CD4-positive, alpha-beta T cell treated with Interleukin-1 beta for 1 hour (primary cell): ENCODE measurements around the gene ARID3B.

ENCODE experiments used
- DNase-seq, 2 donors: peaks; one replicate each; pipeline ENCODE4 v3.0.0-alpha.2; 2020 to 2022

The ARID3B gene

DNA sequence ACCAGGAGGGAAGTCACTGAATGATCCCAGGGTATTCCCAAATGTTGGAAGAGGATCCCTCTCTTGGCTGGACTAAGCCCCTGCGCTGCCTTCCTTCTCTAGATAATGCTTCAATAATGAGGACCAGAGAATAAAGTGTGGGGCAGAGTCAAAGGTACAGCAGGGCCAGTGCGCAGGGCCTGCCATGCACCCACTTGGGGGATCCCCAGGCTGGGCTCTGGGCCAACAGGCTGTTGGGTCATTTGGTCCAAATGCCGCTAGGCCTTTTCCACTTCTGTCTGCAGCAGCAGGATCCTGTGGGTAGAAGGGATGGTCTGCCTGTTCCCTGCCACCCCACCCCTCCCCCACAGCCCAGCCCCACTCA is 68.9 kb downstream of the ARID3B start:
- no peak for DNase-seq

DNA sequence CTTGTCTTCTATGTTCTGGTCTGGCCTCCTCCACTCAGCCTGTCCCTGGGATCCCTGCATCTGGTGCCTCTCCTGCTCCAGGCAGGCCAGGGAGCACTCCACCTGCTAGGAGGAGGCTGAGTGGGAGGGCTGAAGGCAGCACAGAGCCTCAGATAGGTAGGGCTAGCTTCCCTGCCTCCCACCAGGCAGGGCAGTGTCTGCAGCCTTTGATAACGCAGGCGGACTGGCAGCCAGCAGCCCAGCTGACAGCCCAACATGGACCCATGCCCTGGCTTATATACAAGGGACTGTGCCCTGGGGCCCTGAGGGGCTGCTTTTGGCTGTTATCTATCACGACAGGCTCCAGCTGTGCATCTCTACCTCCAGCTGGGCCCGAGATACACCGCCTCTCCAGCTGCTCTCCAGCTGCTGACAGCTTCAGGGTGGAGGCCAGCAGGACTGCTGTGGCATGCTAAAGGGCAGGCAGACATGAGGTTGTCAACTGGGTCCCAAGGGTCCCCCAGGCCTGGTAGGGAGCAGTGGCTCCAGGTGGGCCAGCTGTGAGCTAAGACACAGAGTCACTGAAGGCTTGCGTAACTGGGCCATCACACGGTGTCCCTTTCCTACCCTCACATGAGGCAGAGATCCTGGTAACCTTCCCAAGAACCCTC is 69.4 kb downstream of the ARID3B start:
- no peak for DNase-seq

DNA sequence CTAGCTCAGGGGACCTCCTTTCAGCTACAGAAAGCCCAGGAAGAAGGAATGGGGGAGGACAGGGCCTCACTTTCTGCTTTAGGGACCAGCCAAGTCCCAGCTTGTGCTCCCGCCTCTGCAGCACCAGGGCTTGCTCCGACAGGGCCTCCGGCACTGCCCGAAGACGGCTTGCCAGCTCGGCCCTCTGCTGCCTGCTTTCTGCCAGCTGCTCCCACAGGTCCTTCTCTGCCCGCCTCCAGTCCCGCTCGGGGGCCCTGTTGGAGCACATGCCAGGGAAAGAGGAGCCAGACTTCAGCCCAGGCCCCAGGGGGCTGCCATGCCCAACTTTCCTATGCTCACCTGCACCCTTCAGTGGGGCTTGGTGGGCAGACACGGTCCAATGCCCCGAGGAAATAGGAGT is 70.3 kb downstream of the ARID3B start:
- no peak for DNase-seq

DNA sequence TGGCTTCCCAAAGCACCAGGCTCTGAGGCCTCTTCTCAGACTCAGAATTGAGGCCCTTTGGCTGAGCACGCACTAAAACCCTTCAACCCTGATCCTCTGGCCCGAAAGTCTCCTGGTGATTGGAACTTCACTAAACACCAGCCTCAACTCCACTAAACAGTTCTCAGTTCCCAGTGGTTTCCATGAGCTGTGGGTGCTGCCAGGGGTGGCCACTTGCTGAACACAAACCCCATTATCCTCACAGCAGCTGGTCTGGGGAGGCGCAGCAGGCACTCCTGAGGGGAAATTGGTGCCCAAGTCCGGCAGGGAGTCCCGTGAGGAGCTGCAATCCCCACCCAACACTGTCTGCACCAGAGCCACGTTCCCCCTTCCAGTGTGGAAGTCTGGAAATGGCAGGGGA is 70.8 kb downstream of the ARID3B start:
- DNase-seq = no peak

DNA sequence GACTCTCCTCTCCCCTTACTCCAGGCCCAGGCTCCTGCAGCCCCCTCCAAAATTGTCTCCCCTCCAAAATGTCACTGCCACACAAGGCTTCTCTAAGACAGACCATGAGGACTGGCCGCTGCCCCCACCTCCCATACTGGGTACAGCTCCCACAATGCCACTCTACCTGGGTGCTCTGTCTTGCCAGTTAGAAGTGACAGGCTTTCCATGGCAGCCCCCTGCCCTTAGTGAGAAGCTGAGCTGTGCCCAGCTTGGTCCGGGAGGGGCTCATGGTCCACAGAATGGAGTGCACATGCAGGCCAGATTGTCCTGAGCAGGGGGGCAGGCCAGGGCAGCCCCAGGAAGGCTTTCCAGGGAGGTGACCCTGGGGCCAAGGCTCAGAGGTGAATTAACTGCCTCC is 71.7 kb downstream of the ARID3B start:
- no peak for DNase-seq

DNA sequence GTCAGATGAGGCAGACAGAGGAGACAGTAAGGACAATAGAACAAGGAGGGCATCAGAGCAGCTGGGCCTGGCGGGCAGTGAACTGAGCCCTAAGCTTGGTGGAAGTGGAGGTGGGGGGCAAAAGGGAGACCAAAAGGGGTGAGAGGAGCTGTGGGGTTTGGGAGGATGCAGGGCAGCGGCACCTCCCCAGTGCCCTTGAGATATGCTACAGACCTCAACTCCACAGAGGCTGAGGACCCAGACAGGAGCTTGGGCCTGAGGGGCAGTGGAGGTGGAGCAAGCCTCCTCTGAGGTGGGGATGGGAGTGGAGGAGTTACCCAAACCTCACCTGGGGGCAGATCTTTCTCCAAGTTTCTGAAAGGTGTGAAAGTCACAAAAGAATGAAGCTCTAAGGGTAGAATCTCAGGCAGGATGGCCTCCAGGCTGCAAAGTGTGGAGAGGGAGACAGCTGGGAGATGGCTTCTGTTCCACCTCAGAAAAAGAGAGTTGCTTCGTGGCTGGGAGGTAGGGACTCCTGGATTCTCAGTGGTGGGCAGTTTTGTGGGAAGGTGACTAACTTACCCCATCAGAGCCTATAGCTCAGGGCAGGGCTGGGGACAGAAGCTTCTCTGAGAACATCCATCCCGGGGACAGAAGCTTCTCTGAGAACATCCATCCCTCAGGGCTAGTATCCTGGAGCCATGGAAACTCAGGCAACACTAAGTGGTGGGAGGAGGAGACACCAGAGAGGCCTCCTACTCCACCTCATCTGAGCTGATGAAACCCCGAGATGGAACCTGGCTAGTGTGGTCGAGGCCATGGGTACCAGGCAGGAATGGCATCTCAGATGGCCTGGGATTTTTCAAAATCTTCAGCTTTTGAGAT is 72.3 kb downstream of the ARID3B start:
- no peak for DNase-seq

DNA sequence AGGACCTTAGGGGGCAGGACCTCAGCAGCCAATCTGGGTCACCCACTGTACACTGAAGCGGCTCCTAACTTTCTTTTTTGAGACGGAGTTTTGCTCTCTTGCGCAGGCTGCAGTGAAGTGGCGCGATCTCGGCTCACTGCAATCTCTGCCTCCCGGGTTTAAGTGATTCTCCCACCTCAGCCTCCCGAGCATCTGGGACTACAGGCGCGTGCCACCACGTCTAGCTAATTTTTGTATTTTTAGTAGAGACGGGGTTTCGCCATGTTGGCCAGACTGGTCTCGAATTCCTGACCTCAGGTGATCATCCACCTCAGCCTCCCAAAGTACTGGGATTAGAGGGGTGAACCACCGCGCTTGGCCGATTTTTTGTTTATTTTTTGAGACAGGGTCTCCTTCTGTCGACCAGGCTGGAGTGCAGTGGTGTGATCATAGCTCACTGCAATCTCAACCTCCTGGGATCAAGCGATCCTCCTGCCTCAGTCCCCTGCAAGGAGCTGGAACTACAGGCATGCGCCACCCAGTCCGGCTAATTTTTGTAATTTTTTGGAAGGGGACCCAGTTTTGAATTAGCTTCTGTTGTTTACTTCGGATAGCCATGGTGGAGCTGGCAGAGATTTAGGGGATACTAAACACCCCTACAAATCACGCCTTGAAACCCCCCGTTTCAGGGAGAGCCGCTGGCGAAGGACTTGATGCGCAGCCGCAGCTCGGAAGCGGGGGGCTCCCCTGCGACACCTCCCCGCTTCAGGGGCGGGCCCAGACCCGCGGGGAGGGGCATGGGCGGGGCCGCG is 73.1 kb downstream of the ARID3B start:
- no peak for DNase-seq

DNA sequence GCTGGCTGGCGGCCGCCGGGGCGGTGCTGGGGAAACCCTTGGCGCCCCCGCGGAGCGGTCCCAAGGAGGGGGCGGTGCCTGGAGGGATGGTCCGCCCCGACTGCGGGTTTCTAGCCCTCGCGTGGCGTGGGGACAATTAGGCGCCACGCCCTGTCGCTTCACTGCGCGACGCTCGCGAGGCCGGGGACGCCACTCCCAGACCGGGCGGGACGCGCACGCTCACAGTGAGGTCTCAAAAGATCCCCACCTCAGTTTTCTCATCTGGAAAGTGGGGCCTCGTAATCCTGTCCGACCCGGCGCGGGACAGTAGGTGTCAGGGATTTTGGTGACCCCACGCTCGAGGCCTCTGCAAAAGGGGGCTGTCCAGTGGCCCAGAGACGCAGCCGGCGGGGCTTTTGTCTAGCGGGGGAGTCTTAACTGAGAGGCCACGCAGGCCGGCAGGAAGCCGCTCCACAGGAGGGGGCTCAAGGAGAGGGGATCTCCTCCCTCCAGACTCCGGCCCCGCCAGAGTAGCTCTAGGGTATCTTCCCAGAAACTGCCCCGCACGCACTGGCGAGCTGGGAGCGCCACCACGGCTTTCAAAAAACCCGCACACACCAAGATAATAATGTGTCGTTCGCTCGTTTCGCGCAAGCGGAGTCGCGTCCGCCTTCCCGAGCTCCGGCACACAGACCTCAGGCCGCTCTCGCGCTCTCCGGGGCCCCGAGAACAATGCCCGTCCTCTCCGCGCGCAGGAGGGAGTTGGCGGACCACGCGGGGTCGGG is 73.9 kb downstream of the ARID3B start:
- peak; percentile 95 to 96 for DNase-seq

DNA sequence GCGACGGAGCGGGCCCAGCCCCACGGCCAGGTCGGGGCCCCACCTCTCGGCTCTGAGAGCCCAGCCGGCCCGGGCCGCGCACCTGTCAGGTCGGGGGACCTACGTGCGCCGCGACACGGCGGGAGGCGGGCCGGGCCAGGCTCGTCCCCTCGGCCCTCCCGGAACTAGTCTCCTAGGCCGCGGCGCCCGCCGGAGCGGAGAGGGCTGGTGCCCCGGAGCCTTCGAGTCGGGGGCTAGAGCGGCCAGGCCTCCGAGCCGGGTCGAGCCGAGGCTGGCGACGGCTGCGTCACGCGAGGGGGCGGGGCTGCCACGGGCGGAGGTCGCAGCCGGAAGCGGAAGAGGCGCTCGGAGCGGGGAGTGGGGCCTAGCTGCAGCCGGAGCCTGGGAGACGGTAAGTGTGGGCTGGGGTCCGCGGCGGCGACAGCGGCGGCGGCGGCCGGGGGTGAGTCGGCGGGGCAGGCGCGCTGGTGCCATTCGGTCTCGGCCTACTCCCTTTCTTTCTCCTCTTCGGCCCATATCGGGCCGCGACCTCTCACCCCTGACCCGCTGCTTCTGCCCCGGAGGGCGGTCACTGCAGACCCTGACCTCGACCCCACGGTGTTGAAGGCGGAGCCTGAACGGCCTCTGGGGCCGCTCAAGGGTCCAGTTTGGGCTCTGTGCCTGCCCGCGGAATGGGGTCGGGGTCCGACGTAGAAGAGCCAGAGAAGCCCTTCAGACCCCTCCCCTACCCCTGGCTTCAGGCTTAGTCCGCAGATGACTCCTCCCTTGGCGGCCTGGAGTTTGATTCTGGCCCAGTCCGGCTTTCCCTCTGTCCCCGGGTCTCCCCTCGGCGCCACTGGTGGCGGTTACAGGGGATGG is 74.7 kb downstream of the ARID3B start, which contains the start of gene CLK3:
CLK3 (plus strand) TSS at position 329 of the 858 bp plus-strand sequence. CDS start 3,361 bp downstream, outside the sequence.
- peak; percentile 96 to 97 for DNase-seq

DNA sequence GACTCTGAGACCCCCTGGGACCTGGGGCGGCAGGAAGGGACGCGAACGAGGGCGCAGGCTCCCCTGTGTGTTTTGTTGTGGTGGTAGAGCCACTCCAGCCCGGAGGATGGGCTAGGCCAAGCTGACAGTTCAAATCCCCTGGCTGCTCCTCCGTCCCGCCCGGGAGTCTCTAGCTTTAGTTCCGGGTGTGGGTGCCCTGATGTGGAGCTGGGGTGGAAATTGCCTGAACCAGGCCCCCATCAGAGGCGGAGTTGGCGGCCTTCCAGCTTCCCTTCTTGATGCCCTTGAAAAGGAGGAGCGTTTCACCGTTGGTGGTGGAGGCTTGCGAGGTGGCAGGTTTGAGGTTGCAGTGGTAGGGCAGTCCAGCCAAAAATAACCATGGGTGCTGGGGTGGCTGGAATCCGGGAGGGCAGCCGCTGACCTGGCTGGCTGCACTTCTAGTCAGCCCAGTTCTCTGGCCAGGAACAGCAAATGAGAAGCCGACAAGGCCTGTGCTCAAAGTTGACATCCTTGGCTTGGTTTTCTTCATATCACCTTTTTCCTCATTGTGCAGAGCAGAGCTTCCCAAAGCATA is 75.4 kb downstream of the ARID3B start:
- DNase-seq = peak; percentile 71 to 73

DNA sequence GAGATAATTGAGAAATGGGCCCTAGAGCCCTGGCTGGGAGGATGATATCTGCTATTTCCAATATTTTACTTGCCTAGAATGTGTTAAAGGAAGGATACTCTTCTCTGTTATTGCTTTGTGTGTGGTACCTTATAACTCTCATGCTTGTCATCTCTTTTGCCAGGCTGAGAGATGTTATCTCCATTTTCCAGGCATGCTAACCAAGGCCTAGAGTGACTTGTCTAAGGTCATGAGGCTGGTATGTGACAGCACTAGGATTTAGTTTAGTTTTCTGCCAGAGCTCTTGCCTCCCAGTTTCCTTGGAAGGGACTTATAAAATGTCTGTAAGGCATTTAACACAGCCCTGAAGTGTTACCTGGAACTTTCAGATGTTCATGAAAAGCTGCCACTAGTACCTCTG is 76.0 kb downstream of the ARID3B start:
- DNase-seq = no peak

DNA sequence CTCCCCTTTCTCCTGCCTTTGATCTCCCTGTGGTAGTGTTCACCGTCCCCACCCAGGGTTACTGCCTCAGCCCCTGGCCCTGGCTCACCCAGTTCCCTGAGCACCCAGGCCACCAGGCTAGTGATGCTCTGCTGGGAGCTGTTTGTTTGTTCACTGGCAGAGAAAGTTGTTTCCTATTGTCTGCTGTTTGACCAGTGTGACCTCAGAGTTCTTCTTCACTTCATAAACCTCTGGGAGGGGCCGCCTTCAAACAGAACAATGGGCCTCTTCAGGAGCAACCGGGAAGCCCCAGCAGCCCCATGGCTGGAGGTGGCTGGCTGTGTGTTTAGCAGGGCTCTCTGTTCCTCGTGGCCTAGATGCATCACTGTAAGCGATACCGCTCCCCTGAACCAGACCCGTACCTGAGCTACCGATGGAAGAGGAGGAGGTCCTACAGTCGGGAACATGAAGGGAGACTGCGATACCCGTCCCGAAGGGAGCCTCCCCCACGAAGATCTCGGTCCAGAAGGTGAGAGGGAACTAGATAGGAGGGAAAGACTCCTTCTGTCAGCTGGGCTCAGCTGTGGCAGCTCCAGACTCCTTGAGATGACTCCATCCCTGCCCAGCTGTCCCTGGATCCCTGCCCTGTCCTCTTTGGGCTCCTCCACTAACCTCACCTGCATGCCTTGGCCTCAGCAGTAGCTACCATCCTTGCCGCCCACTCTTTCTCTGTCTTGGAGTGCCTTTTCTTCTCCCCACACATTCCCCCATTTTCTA is 78.0 kb downstream of the ARID3B start:
- DNase-seq = no peak

DNA sequence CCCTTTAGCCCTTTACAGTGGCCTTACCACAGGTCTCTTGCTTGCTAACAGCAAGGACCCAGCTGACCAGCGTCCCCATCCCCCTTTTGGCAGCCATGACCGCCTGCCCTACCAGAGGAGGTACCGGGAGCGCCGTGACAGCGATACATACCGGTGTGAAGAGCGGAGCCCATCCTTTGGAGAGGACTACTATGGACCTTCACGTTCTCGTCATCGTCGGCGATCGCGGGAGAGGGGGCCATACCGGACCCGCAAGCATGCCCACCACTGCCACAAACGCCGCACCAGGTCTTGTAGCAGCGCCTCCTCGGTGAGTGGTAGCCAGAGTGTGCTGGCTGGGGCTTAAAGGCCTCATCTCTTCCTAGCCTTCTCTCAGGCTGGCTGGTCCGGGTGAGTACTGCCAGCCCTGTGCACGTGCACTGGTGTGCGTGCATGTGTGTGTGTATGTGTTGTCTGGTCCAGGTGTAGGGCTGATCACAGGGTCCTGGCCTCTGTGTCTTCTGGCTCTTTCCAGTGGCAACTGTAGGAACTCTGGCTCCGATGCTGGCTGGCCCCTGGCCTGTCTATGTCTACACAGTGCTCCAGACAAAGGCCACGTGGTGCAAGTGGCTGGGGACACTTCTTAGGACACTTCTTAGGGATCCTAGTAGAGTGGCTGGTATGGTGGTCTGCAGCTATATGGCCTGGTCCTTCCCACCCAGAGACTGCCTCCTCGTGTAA is 79.1 kb downstream of the ARID3B start:
- no peak for DNase-seq

DNA sequence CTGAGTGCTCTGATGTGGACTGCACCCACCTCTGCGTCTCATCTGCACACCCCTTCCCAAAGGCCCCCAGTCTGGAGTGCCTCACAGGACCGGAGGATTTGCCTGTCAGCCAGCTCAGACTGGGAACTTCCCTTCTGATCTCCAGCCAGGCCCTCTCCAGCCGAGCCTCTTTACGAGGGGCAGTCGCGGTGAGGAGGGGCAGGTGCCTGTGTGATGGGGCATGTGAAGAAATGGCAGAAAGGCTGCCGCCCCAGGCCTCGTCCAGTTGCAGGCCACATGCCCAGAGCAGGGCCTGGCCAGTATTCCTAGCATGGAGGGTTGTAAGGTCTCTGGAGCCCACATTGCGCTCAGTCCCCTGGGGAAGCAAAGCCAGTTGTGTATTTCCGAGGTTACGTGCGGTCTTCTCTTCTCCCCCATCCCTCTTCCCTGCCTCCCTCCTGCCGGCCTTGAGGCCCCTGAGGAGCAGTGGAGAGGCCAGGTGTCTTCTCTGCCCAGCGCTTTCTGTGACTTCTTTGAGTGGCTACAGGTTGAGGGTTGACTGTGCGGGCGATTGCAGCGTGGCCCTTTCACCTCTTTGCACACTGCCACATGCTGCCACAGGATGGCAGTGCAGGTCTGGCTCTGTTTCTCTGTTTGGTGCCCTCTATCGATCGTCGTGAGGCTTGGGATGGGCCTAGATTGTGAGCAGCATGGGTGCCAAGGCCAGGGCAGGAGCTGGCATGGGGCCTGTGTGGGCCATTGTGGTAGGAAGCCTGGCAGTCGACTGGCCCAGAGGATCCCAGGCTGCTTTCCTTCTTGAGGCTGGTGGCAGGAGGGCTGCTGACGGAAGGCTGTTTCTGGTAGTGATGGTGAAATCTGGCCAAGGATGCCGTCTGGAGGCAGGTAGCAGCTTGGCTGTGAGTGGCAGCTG is 79.9 kb downstream of the ARID3B start:
- peak; percentile 78 to 83 for DNase-seq

DNA sequence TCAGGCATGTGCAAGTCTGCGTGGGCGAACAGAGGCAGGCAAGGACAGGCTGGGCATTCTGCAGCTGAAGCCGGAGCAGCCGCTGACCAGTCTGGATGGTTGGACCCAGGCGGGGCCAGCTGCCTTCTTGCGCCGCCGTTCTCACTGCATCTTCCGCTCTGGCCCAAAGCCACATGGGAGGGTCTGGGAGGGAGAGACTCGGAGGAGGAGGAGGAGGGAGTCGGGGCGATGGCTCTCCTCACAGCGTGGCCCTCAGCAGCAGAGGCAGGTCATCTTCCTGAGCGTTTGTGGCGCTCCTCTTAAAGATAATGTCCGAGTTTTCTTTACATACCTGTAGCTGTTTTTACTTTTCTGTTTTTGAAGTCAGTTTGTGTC is 80.5 kb downstream of the ARID3B start:
- DNase-seq = no peak

DNA sequence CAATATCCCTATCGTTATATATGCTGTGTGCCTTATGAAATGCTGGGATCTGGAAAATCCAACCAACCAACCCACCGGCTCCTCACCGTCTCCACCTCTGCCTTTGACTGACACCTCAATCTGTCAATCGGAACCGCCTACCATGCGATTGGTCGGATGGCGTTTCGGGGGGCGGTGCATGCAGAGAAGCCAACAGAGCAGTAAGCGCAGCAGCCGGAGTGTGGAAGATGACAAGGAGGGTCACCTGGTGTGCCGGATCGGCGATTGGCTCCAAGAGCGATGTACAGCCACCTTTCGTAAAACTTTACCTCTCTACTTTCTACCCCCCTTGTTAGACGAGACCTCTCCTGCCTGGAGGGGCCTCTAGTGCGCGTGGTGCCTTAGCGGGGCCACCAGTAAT is 80.9 kb downstream of the ARID3B start:
- no peak for DNase-seq

DNA sequence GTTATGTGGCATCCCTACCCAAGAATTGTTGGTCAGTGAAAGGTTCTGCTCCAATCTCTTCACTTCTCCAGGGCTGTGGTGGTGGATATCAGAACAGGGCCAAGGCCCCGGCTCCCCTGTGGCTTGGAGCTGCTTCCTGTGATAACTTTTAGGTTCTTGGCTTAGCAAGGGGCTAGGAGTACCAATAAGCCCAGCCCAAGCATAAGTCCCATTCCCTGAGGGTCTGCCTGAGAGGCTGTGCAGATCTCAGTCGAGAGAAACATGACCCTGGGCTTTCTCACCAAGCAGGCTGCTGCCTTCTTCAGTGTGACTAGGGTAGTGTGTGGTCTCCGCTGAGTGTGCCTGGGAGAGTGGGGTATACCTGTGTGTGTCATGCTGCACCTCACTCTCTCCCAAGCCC is 81.7 kb downstream of the ARID3B start:
- DNase-seq = no peak

DNA sequence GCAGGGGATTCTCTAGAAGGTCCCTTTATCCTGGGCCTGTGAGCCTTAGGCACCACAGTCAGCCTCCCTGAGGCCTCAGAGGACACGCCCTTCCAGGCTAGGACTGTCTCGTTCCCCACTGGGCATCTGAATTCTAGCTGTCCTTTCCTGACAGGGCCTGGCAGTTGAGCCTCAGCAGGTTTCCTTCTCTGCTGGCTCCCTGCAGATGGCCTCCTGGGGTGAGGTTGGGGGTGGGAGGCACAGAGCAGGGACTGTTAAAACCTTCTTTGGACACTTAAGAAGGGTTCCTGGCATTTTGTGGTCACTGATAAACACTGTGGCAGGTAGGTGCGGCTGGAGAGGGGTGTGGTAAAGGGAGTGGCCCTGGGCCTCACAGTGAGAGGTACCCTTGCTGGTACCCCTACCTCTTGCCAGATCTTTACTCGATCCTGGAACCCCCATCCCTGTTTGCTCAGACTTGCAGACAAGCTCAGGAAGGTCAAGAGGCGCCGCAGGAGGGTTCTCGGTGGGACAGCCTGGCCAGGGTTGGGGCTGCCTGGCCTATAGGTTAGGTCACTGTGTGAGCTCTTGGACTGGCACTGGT is 83.1 kb downstream of the ARID3B start:
- no peak for DNase-seq

DNA sequence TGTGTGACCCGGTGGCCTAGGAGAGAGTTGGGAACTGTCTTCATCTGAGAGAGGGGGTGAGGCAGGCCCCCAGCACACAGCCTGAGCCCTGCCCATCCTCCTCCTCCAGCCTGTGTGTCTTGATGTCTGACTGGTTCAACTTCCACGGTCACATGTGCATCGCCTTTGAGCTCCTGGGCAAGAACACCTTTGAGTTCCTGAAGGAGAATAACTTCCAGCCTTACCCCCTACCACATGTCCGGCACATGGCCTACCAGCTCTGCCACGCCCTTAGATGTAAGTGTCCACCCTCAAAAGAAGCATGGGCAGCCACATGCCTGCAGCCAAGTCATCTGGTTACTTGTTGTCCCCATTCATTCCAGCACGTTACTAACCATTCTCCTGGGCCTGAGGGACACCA is 84.7 kb downstream of the ARID3B start:
- DNase-seq = no peak
